ENCODE data around the gene GDF7.

GRCh38 chr2:20645301-20645701 lies 21.6 kb upstream of the GDF7 start:
- no peak for TF ChIP-seq POLR2AphosphoS5 (IDR thresholded peaks at IDR 0.05)
- no peak for TF ChIP-seq CTCF (IDR thresholded peaks at IDR 0.05)
